ENCODE measurements around the gene EVX1.

Gene EVX1

DNA sequence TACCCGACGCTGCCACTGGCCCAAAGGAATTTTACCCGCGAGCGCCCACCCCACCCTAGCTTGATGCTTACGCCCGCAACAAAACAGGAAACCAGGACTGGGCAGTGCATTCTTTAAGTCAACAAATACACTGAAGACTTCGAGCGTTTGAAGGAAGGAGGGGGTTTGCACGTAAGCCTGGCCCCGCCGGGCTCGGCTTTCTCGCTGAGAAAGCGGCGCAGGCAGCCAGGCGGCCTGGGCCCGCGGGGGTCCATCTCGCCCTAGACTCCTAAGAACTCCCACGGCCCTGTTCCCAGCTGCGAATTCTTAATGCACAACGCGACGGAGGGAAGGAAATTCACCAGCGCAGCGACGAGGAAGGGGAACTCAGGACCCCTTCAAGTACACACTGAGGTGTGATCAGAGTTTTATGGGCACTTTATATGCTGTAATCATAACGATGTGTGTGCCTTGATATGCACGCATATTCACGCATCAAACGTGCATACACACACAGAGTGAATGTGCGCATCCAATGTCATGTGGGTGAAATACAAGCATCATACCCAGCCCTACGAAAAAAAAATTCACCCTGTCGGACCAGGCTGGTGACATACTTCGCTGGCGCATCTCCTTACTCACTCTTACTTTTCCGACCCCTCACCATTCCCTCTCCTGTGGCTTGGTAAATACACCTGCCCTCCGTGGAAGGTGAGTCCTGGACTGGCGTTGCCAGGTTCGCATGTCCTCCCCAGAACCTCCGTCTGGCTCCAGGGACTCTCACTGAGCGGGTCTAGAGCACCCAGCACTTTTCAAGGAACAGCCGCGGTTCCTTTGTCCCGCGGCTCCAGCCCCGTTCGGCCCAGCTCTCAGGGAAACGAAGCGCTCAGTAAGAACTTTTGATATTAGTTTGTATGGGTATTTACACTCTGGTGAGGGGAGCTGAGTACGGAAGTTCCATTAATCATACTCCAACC, 37.0 kb upstream of the EVX1 start:
- TF ChIP-seq EGR1 (IDR thresholded peaks at IDR 0.05) (no peak), YY1 (IDR thresholded peaks at IDR 0.05; ENCODE audit: low read depth) (no peak), CEBPB (IDR thresholded peaks at IDR 0.05) (no peak), TEAD4 (IDR thresholded peaks at IDR 0.05) (no peak), TCF12 (IDR thresholded peaks at IDR 0.05; ENCODE audit: low read depth) (no peak), MAX (IDR thresholded peaks at IDR 0.05) (no peak), USF1 (IDR thresholded peaks at IDR 0.05) (no peak), EP300 (IDR thresholded peaks at IDR 0.05; ENCODE audit: borderline replicate concordance) (no peak), ZBTB7A (IDR thresholded peaks at IDR 0.05; ENCODE audit: low read depth) (no peak), RAD21 (IDR thresholded peaks at IDR 0.05; ENCODE audit: low read depth) (no peak), CREB1 (IDR thresholded peaks at IDR 0.05; ENCODE audit: low read depth) (no peak), FOXM1 (IDR thresholded peaks at IDR 0.05; ENCODE audit: borderline replicate concordance, low read depth) (no peak), TAF1 (IDR thresholded peaks at IDR 0.05; ENCODE audit: low read depth) (no peak), NFIC (IDR thresholded peaks at IDR 0.05) (no peak)
- TF ChIP-seq, protein P1, sequence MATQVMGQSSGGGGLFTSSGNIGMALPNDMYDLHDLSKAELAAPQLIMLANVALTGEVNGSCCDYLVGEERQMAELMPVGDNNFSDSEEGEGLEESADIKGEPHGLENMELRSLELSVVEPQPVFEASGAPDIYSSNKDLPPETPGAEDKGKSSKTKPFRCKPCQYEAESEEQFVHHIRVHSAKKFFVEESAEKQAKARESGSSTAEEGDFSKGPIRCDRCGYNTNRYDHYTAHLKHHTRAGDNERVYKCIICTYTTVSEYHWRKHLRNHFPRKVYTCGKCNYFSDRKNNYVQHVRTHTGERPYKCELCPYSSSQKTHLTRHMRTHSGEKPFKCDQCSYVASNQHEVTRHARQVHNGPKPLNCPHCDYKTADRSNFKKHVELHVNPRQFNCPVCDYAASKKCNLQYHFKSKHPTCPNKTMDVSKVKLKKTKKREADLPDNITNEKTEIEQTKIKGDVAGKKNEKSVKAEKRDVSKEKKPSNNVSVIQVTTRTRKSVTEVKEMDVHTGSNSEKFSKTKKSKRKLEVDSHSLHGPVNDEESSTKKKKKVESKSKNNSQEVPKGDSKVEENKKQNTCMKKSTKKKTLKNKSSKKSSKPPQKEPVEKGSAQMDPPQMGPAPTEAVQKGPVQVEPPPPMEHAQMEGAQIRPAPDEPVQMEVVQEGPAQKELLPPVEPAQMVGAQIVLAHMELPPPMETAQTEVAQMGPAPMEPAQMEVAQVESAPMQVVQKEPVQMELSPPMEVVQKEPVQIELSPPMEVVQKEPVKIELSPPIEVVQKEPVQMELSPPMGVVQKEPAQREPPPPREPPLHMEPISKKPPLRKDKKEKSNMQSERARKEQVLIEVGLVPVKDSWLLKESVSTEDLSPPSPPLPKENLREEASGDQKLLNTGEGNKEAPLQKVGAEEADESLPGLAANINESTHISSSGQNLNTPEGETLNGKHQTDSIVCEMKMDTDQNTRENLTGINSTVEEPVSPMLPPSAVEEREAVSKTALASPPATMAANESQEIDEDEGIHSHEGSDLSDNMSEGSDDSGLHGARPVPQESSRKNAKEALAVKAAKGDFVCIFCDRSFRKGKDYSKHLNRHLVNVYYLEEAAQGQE (IDR thresholded peaks at IDR 0.05; ENCODE audit: low read depth): no peak

DNA sequence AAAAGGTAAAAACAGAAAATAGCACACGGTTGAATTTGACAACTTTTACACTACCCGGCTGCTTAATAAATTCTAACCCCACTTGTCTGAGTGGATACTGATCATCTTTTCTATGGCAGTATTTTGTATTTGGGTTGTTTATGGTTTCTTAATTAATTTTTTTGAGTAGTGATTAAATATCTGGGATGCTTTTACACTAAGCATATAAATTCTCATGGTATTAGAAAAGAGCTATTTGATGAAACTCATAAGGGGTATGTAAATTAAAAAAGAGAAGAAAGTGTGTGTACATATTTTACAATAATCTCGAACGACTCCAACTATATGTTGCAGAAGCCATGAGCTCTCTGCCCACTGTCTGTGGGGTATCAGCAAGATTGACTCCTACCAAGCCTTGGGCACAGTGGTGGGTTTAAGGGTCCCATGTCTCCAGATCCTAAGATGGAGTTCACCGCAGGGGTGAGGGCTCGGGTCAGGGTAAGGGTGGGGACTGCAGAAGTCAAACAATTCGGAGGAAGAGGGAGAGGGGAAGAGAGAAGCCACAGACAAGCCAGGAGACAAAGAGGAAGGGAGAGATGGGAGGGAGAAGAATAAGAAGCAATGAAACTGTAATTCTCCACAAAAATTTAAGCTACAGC, 35.1 kb upstream of the EVX1 start:
- TF ChIP-seq USF1 (IDR thresholded peaks at IDR 0.05): no peak
- TF ChIP-seq CREB1 (IDR thresholded peaks at IDR 0.05; ENCODE audit: low read depth): no peak
- TF ChIP-seq TEAD4 (IDR thresholded peaks at IDR 0.05): no peak
- TF ChIP-seq TAF1 (IDR thresholded peaks at IDR 0.05; ENCODE audit: low read depth): no peak
- TF ChIP-seq RAD21 (IDR thresholded peaks at IDR 0.05; ENCODE audit: low read depth): no peak
- TF ChIP-seq EGR1 (IDR thresholded peaks at IDR 0.05): no peak
- TF ChIP-seq MAX (IDR thresholded peaks at IDR 0.05): no peak
- no peak for TF ChIP-seq FOXM1 (IDR thresholded peaks at IDR 0.05; ENCODE audit: borderline replicate concordance, low read depth)
- TF ChIP-seq, protein P1 (IDR thresholded peaks at IDR 0.05; ENCODE audit: low read depth): no peak
- TF ChIP-seq CEBPB (IDR thresholded peaks at IDR 0.05): no peak
- TF ChIP-seq NFIC (IDR thresholded peaks at IDR 0.05): no peak

- TF ChIP-seq ZBTB7A (IDR thresholded peaks at IDR 0.05; ENCODE audit: low read depth): no peak
- no peak for TF ChIP-seq CEBPB (IDR thresholded peaks at IDR 0.05)
- TF ChIP-seq USF1 (IDR thresholded peaks at IDR 0.05): no peak
- TF ChIP-seq, protein P1 (IDR thresholded peaks at IDR 0.05; ENCODE audit: low read depth): no peak
- no peak for TF ChIP-seq RAD21 (IDR thresholded peaks at IDR 0.05; ENCODE audit: low read depth)
- no peak for TF ChIP-seq TCF12 (IDR thresholded peaks at IDR 0.05; ENCODE audit: low read depth)
- no peak for TF ChIP-seq TAF1 (IDR thresholded peaks at IDR 0.05; ENCODE audit: low read depth)
- TF ChIP-seq YY1 (IDR thresholded peaks at IDR 0.05; ENCODE audit: low read depth): no peak
- TF ChIP-seq EP300 (IDR thresholded peaks at IDR 0.05; ENCODE audit: borderline replicate concordance): no peak
Measured at GRCh38 chr7:27208998-27209397, 33.6 kb upstream of the EVX1 start.
